HG03135 (cell line): Measurements from ENCODE around the gene GFRA1.
"Not testable (repeated sequence)": the region's sequence is repeated elsewhere in the genome, so short reads cannot be mapped to it uniquely, and the experiment has no call there.

Experiments
- ATAC-seq: cut with Tn5 transposase; IDR thresholded peaks from one replicate; pipeline ENCODE4 v1.9.1; 2021; ENCODE audit warnings: mild to moderate bottlenecking, moderate library complexity; ENCODE audit not compliant: unreplicated experiment

The GFRA1 gene

GRCh38 chr10:116045366-116046356 is 227.3 kb downstream of the GFRA1 start:
- ATAC-seq, result no peak

- no peak for ATAC-seq
Observed at GRCh38 chr10:116044801-116045248, 228.2 kb downstream of the GFRA1 start.

GRCh38 chr10:116043861-116044260 is 229.1 kb downstream of the GFRA1 start:
- ATAC-seq, result no peak

GRCh38 chr10:116043304-116043703 is 229.7 kb downstream of the GFRA1 start:
- no peak for ATAC-seq

- ATAC-seq, result no peak
Observed at GRCh38 chr10:116041948-116042347, 231.1 kb downstream of the GFRA1 start.

- ATAC-seq, result no peak
Observed at GRCh38 chr10:116039612-116040011, 233.4 kb downstream of the GFRA1 start.

GRCh38 chr10:116038259-116038658 is 234.7 kb downstream of the GFRA1 start:
- ATAC-seq, result no peak

- not testable (repeated sequence) for ATAC-seq
Observed at GRCh38 chr10:116035406-116035805, 237.6 kb downstream of the GFRA1 start.

GRCh38 chr10:116030576-116030975 is 242.4 kb downstream of the GFRA1 start:
- no peak for ATAC-seq

GRCh38 chr10:116029826-116030225 is 243.2 kb downstream of the GFRA1 start:
- no peak for ATAC-seq

- ATAC-seq, result no peak
Observed at GRCh38 chr10:116027355-116027754, 245.7 kb downstream of the GFRA1 start.

GRCh38 chr10:116026725-116027124 is 246.3 kb downstream of the GFRA1 start:
- ATAC-seq, result no peak

- no peak for ATAC-seq
Observed at GRCh38 chr10:116026315-116026714, 246.7 kb downstream of the GFRA1 start.

- ATAC-seq, result no peak
Observed at GRCh38 chr10:116024271-116024878, 248.6 kb downstream of the GFRA1 start.

GRCh38 chr10:116017405-116017804 is 255.6 kb downstream of the GFRA1 start:
- ATAC-seq, result no peak

- no peak for ATAC-seq
Observed at GRCh38 chr10:116015583-116016333, 257.2 kb downstream of the GFRA1 start.

- no peak for ATAC-seq
Observed at GRCh38 chr10:116014871-116015582, 258.0 kb downstream of the GFRA1 start.

- no peak for ATAC-seq
Observed at GRCh38 chr10:116014326-116014725, 258.7 kb downstream of the GFRA1 start.

GRCh38 chr10:116011929-116012328 is 261.1 kb downstream of the GFRA1 start:
- no peak for ATAC-seq

- ATAC-seq, result no peak
Observed at GRCh38 chr10:116007256-116007891, 265.6 kb downstream of the GFRA1 start.
